Endothelial cell of umbilical vein (primary cell): Measurements from ENCODE around the gene CTU2.

ENCODE experiments used
- CTCF ChIP-seq, 2 donors: IDR thresholded peaks; 1 replicate in 1 of 2; 2 replicates in 1 of 2; pipeline ENCODE4 v1.5.1; 2011; ENCODE audit warnings: low read length in 2 of 2, mild to moderate bottlenecking in 2 of 2, moderate library complexity in 2 of 2, control low read depth in 1 of 2, inconsistent platforms in 1 of 2, low read depth in 1 of 2; ENCODE audit not compliant: insufficient read depth in 1 of 2; ENCODE audit errors: extremely low read depth in 1 of 2
- EZH2 ChIP-seq: IDR thresholded peaks from 2 replicates; pipeline ENCODE4 v1.6.1; 2012; ENCODE audit warnings: borderline replicate concordance, low read depth, mild to moderate bottlenecking, moderate library complexity, low read length, inconsistent platforms; ENCODE audit not compliant: severe bottlenecking
- JUN ChIP-seq: IDR thresholded peaks from 2 replicates; pipeline ENCODE4 v1.6.1; 2011; ENCODE audit warnings: borderline replicate concordance, low read depth; ENCODE audit not compliant: insufficient read length, insufficient read depth
- MAX ChIP-seq: IDR thresholded peaks from 2 replicates; pipeline ENCODE4 v1.6.1; 2011; ENCODE audit not compliant: insufficient read depth, insufficient read length
- MYC ChIP-seq: IDR thresholded peaks from one replicate; pipeline ENCODE4 v1.6.1; 2011; ENCODE audit warnings: mild to moderate bottlenecking, low read depth, low read length
- POLR2A ChIP-seq: IDR thresholded peaks from 2 replicates; pipeline ENCODE4 v1.6.1; 2012; ENCODE audit warnings: low read depth, mild to moderate bottlenecking, control low read depth, low read length
- POLR2AphosphoS5 ChIP-seq: IDR thresholded peaks from 2 replicates; pipeline ENCODE4 v1.6.1; 2012; ENCODE audit warnings: low read depth, mild to moderate bottlenecking, control low read depth, low read length, moderate library complexity; ENCODE audit not compliant: insufficient read depth

DNA sequence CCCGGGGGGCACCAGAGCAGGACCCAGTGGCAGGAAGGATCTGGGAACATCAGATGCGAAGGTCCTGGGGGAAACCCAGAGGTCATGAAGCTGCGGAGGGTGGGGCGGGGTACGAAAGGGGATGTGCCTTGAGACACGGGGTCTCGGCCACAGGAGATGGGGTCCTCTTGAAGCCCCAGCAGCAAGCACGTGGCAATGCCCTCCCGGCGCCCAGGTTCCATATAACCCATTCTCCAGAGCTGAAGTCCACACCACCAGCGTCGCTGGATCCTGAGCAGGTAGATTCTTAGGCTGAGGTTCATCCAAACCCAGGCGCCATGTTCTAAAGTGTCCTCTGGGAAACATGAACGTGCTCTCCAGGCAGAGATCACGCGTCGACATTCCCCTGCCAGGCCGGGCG, 57.8 kb downstream of the CTU2 start:
- no peak for TF ChIP-seq CTCF (IDR thresholded peaks at IDR 0.05; ENCODE audit: extremely low read depth in 1 of 2, insufficient read depth in 1 of 2, low read depth in 1 of 2, low read length in 2 of 2)
- no peak for TF ChIP-seq POLR2A
- no peak for TF ChIP-seq EZH2
- TF ChIP-seq POLR2AphosphoS5 = no peak
- no peak for TF ChIP-seq JUN
- no peak for TF ChIP-seq MAX
- no peak for TF ChIP-seq MYC
